IPS DF 6.9 (cell line): ENCODE results near the gene NCSTN.

Source experiments
- DNase-seq: peaks from one replicate; pipeline ENCODE4 v3.0.0-alpha.2; 2013; ENCODE audit warnings: low read depth, low spot score
- H3K27ac ChIP-seq: one replicate; pipeline ENCODE4 v1.5.1; 2013; ENCODE audit warnings: low read length, control low read depth
- H3K27me3 ChIP-seq: 2 replicates; pipeline ENCODE4 v1.6.1; 2013; ENCODE audit warnings: mild to moderate bottlenecking, low read length; ENCODE audit not compliant: control insufficient read depth, insufficient read depth
- H3K36me3 ChIP-seq: 2 replicates; pipeline ENCODE4 v1.6.1; 2013; ENCODE audit warnings: low read length; ENCODE audit not compliant: control insufficient read depth, insufficient read depth
- H3K4me1 ChIP-seq: 2 replicates; pipeline ENCODE4 v1.6.1; 2013; ENCODE audit warnings: low read length; ENCODE audit not compliant: control insufficient read depth, insufficient read depth
- H3K4me3 ChIP-seq: 2 replicates; pipeline ENCODE4 v1.5.1; 2013; ENCODE audit warnings: mild to moderate bottlenecking, low read length
- H3K9me3 ChIP-seq: 2 replicates; pipeline ENCODE4 v1.6.1; 2013; ENCODE audit warnings: low read length, inconsistent platforms; ENCODE audit not compliant: control insufficient read depth, insufficient read depth
- WGBS: extraction: QIAGEN DNeasy Blood & Tissue Kit; methylation state at CpG from one replicate; pipeline ENCODE4 v1.1.7; 2013; ENCODE audit warnings: mixed read lengths, missing lambda C conversion rate; ENCODE audit not compliant: insufficient read length, insufficient coverage; 5-methylcytosine and 5-hydroxymethylcytosine counted together

Gene NCSTN

DNA sequence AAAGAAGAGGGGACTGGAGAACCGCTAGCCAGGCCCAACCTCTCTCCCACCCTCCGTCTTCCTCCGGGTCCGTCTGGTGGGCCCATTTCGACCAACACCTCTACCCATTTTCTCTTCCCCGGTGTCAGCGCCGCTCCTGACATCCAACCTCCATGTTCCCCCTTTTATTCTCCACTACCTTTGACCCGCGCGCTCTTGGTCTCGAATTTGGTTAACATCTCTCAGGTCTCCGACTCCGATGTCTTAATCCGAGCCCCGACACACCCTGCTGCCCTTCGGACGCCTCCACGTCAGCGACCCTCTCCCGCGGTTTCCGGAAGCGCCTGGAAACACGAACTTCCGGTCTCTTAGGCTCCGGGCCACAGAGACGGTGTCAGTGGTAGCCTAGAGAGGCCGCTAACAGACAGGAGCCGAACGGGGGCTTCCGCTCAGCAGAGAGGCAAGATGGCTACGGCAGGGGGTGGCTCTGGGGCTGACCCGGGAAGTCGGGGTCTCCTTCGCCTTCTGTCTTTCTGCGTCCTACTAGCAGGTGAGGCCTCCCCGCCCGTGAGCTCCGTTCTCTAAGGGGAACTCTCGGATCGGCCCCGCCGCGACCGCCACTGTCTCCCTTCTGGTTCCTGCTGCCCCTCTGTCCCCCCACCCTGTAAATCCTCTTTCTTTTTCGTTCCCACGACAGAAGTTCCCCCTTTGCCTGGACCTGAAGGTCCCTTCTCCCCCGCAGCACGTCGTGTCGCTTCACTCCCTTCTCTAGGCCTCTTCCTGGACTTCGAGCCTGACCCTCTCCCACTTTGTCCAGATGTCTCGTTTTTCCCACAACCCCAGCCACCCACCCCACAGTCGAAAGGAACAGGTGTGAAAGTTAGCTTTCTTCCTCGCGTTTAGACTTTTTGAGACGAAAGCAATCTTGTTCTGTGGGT is at the start of gene NCSTN, which contains the start of gene COPA:
Gene NCSTN (plus strand): TSS at position 431 of the 917 bp plus-strand sequence. CDS start 14 bp downstream, at position 445.
Gene COPA (minus strand): TSS at position 298 of the 917 bp plus-strand sequence. CDS start 80 bp downstream, at position 218.
- H3K4me3 ChIP-seq = peak within 1 kb of the TSS; percentile 99
- H3K4me1 ChIP-seq = no peaks in the 10 kb centered on the region
- H3K27me3 ChIP-seq = no peaks in the 10 kb centered on the region
- H3K9me3 ChIP-seq = no peaks in the 10 kb centered on the region
- peaks cover 6% of the 10 kb centered on the region; the same call in 1 of the 2 replicates for H3K36me3 ChIP-seq
- DNase-seq = peak; percentile 93
- no peak within 1 kb of the TSS for H3K27ac ChIP-seq
- WGBS = no CpG with 5 or more reads among the region's 58 CpGs

GRCh38 chr1:160296036-160296435 is 47.1 kb upstream of the NCSTN start:
- WGBS = no CpG with 5 or more reads among the region's 1 CpG
- H3K36me3 ChIP-seq = peaks cover 23% of the 10 kb centered on the region; the same call in 1 of the 2 replicates

DNA sequence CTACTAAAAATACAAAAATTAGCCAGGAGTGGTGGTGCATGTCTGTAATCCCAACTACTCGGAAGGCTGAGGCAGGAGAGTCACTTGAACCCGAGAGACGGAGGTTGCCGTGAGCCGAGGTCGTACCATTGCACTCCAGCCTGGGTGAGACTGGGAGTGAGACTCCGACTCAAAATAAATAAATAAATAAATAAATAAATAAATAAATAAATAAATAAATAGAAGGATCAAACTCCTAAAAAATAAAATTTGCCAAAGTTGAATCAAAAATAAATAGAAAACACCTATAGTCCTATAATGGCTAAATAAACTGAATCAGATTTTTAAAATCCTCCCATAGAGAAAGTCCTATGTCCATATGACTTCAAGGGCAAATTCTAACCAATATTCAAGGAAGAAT is 43.0 kb upstream of the NCSTN start:
- H3K4me3 ChIP-seq = no peak overlapping the region

More at GRCh38 chr1:160296036-160296435, 47.1 kb upstream of the NCSTN start:
- Histone ChIP-seq H3K27me3 (no peaks in the 10 kb centered on the region; the same call in 1 of the 2 replicates), H3K9me3 (no peaks in the 10 kb centered on the region), H3K4me1 (no peaks in the 10 kb centered on the region), H3K27ac (no peak overlapping the region), H3K4me3 (no peak overlapping the region)
- no peak for DNase-seq

DNA sequence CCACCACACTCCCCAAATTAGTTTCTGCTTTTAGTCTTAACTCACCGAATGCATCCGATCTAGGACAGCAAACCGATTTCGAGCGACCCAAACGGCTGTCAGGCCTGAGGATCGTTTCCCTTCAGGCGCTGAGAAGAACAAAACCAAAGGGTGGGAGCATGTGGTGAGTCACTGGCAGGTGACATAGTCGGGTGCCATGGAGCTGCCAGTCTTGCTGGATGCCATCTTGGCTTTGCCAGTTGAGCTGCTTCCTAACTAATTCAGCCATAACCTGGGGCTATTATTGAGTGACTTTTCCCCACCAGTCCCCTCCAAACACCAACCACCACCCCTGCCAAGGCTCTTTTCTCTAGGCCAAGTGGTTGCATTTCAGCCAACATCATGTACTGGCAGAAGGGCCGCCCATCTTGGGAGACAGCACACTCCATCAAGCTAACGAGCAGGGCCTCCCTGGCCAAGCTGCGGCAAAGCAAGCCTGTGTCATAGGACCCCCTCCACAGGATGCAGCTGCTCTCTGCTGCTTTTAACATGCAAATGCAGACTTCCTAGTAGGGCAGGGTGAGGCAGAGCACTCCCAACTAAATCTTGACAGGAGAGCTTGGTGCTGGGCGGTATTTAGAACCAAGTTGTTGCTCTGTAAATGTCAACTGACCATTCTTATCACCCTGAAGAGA is 35.9 kb upstream of the NCSTN start:
- no CpG with 5 or more reads among the region's 13 CpGs for WGBS
- Histone ChIP-seq H3K27ac (no peak overlapping the region), H3K27me3 (no peaks in the 10 kb centered on the region), H3K36me3 (peaks cover 18% of the 10 kb centered on the region; the same call in 1 of the 2 replicates), H3K4me1 (peaks cover 6% of the 10 kb centered on the region), H3K9me3 (no peaks in the 10 kb centered on the region), H3K4me3 (no peak overlapping the region)
- peak; percentile 39 for DNase-seq

More for the DNA sequence above, 43.0 kb upstream of the NCSTN start:
- Histone ChIP-seq H3K36me3 (peaks cover 8% of the 10 kb centered on the region; the same call in 1 of the 2 replicates), H3K27ac (no peak overlapping the region), H3K9me3 (no peaks in the 10 kb centered on the region), H3K27me3 (no peaks in the 10 kb centered on the region; the same call in 1 of the 2 replicates), H3K4me1 (no peaks in the 10 kb centered on the region)
- whole genome bisulfite sequencing = no CpG with 5 or more reads among the region's 7 CpGs
- DNase-seq = no peak

DNA sequence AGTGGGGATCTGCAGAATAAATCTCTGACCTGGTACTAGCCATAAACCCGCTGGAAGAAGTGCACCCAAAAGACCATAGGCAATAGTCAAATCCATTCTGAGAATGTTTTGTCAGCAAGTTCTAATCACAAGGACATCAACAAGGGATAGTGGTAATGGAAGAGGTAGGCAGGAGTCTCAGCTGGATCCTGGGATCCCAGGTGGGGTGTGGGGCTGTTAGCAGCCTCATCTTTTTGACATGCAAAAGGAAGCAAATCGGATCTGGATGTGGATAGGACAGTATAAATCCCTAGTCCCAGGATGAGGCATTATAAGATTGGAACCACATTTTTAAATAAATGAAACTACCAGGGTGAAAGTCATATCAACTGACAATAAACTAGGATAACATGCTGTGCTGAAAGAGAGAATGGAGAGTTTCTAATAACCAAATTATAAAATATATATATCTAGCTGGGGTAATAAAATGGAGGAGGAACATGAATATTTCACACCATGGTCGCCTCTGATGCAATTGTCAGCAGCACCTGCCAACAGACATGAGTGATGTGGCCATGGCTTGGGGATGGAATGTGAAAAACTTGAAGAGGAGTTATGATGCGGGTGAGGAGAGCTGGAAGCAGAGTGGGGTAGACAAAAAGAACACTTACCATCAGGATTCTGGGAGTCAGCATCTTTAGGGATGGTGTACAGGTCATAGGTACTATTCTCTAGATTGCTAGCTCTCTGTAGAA is 34.6 kb upstream of the NCSTN start:
- H3K27me3 ChIP-seq = no peaks in the 10 kb centered on the region
- no peak for DNase-seq
- H3K36me3 ChIP-seq = peaks cover 21% of the 10 kb centered on the region; the same call in 1 of the 2 replicates
- H3K4me3 ChIP-seq = no peak overlapping the region
- peaks cover 6% of the 10 kb centered on the region for H3K4me1 ChIP-seq
- WGBS = no CpG with 5 or more reads among the region's 4 CpGs
- no peak overlapping the region for H3K27ac ChIP-seq
- no peaks in the 10 kb centered on the region for H3K9me3 ChIP-seq

DNA sequence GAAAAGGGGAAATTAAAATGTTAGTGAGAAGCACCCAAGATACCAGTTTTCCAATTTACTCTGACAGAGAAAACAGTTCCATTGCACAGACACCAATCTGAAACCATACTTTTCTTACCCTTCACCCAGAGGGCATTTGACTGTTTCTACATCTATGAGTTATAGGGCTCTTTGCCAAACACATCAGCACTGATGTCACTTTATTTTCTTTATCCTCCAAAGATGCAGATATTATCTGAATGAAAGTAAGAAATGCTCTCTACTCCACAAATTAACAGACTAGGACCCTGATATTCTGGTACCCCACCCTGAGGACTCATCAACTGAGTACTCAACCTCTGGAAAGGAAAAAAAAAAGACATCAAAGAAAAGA is 34.0 kb upstream of the NCSTN start:
- DNase-seq = no peak
- H3K4me1 ChIP-seq = peaks cover 6% of the 10 kb centered on the region
- H3K36me3 ChIP-seq = peaks cover 21% of the 10 kb centered on the region; the same call in 1 of the 2 replicates
- H3K27ac ChIP-seq = no peak overlapping the region
- no peaks in the 10 kb centered on the region for H3K27me3 ChIP-seq
- no peaks in the 10 kb centered on the region for H3K9me3 ChIP-seq
- H3K4me3 ChIP-seq = no peak overlapping the region

- Histone ChIP-seq H3K27ac (no peak overlapping the region), H3K4me3 (no peak overlapping the region), H3K27me3 (no peaks in the 10 kb centered on the region), H3K9me3 (no peaks in the 10 kb centered on the region), H3K4me1 (peaks cover 6% of the 10 kb centered on the region), H3K36me3 (peaks cover 21% of the 10 kb centered on the region; the same call in 1 of the 2 replicates)
- DNase-seq = no peak
- no CpG with 5 or more reads among the region's 1 CpG for WGBS
Observed at GRCh38 chr1:160309571-160309970, 33.6 kb upstream of the NCSTN start.

DNA sequence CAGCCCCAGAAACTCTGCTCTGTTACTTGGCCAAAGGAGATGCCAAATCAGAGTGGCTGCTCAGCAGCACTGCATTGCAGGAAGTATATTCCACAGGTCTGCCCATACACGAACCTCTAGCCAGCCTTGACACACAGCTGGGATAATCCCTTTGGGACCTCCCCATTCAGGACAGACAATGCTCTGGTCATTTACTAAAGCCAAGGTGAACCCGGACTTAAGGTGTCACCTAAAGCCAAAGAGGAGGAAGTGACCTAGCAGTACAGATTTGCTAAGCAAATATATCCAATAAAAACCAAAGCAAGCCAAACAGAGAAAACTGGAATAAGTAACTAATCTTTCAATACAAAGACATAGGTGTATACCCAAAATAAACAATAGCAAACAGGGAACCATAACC is 27.8 kb upstream of the NCSTN start:
- WGBS = no CpG with 5 or more reads among the region's 2 CpGs
- Histone ChIP-seq H3K4me3 (no peak overlapping the region), H3K27ac (no peak overlapping the region), H3K9me3 (no peaks in the 10 kb centered on the region), H3K4me1 (no peaks in the 10 kb centered on the region), H3K27me3 (no peaks in the 10 kb centered on the region), H3K36me3 (peaks cover 5% of the 10 kb centered on the region; the same call in 1 of the 2 replicates)
- DNase-seq = no peak

GRCh38 chr1:160322831-160323230 is 20.4 kb upstream of the NCSTN start:
- no peak for DNase-seq
- no peaks in the 10 kb centered on the region for H3K27me3 ChIP-seq
- H3K4me3 ChIP-seq = no peak overlapping the region
- H3K9me3 ChIP-seq = no peaks in the 10 kb centered on the region
- WGBS = 100% methylated on average over 1 of the region's 6 CpGs
- no peaks in the 10 kb centered on the region for H3K4me1 ChIP-seq
- H3K36me3 ChIP-seq = no peaks in the 10 kb centered on the region; the same call in 1 of the 2 replicates
- H3K27ac ChIP-seq = no peak overlapping the region

GRCh38 chr1:160325252-160325651 is 17.9 kb upstream of the NCSTN start:
- no CpG with 5 or more reads among the region's 4 CpGs for WGBS

More at GRCh38 chr1:160325252-160325651, 17.9 kb upstream of the NCSTN start:
- no peak for DNase-seq
- no peaks in the 10 kb centered on the region for H3K4me1 ChIP-seq
- H3K36me3 ChIP-seq = peaks cover 2% of the 10 kb centered on the region; the same call in 1 of the 2 replicates
- H3K4me3 ChIP-seq = no peak overlapping the region
- no peaks in the 10 kb centered on the region for H3K27me3 ChIP-seq
- H3K9me3 ChIP-seq = no peaks in the 10 kb centered on the region
- H3K27ac ChIP-seq = no peak overlapping the region
